Activated CD8-positive, alpha-beta memory T cell treated with anti-CD3 and anti-CD28 coated beads for 1 hour (primary cell): Measurements from ENCODE around the gene TRANK1.

Source experiments
- DNase-seq, 2 donors: peaks; one replicate each; pipeline ENCODE4 v3.0.0-alpha.2; 2020; ENCODE audit warnings: low read depth in 1 of 2; ENCODE audit errors: extremely low read depth in 1 of 2

The TRANK1 gene

GRCh38 chr3:36862076-36862755, 82.6 kb downstream of the TRANK1 start:
- no peak for DNase-seq

DNA sequence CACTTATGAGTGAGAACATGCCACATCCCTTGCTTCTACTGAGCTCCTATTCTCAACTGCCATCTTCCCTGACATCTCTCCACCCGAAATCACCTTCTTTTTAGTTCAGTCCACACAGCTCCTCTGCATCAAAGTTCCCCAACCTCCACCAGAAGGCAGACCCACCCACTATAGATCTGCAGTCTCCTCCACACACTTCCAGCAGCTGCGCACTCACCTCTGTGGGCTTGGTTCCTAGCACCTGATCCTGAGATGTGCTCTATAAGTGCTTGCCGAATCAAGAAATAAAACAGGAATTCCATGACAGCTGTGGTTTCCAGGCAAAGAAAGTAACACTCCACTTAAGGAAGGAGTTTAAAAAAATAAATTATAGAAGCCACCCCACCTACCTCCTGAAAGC, 85.4 kb downstream of the TRANK1 start:
- no peak for DNase-seq

DNA sequence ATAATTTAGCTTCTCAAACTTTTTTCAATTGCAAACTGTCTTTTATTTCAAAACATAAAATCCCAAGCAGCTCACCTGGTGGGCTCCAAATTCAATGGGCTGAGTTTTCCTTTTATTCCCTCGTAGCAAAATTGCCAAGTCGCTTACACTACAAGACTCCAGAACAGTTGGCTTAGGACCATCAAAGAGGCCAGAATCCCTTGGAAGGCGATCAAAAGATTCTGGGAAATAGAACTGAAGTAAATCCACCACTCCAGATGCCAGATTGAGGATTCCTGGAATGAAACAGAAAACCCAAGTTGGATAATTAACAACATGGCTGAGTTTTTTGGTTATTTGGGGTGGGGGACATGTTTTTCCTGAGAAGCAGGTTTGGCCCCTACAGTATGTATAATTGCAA, 92.8 kb downstream of the TRANK1 start:
- DNase-seq: no peak

GRCh38 chr3:36850743-36851142, 94.1 kb downstream of the TRANK1 start:
- no peak for DNase-seq

- no peak for DNase-seq
Measured at GRCh38 chr3:36846406-36846805, 98.4 kb downstream of the TRANK1 start.

DNA sequence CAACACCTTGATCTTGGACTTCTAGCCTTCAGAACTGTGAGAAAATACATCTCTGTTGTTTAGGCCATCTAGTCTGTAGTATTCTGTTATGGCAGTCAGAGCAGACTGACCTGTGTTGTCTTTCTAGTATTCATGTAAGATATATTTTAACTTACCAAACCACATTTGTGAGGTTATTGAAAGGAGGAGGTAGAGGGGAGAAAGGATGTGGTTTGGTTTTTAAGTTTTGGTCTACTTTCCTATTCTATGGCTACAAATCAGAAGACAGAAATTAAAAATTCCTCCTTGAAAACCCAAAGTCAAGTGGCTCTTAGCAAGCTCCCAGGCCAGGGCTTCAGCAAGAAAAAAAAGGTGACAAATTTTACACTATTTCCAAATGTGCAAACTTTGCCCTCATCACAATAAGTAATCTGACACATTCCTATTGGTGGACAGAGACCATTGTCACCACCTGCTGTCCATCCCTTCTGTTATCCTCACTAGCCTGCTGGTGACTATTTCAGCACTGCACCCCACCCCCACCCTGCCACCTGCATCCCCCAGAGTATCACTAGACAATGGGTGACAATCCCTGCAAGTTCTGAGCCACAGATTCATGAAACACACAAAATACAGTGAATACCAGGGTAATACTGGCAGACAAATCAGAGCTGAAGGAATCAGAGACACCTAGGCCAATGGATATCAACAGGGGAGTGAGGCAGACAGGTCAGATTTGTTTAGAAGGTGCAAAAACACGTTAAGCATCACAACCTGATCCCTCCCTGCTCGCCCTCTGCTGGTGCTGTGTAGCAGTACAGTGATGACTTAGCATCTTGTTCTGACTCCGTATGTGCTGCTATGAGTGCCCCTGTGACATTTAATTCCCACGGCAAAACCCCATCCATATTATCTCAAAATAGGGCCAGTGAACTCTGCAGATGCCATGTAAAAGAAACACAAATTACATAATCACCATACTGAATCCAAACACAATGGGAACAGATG, 101.5 kb downstream of the TRANK1 start:
- DNase-seq: peak in 1 of 2 donors; percentile 12

DNA sequence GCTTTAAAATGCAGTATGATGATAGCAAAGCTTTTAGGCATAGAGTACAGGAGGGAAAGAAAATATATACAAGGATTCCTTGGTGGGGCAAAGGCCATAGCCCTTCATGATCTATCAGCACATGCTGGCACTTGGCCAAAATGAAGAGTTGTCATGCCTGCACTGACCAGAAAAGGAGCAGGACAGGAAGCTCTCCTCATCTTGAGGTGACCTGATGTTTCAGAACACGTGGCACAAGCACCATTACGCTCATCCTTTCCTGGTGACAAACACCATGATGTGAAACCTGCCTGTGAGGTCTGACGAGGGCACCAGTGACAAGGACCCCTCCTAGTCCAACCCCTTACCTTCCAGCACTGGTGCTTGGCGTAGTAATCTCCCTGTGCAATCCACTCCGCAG, 102.6 kb downstream of the TRANK1 start:
- DNase-seq: no peak

GRCh38 chr3:36840453-36840921, 104.4 kb downstream of the TRANK1 start:
- no peak for DNase-seq

DNA sequence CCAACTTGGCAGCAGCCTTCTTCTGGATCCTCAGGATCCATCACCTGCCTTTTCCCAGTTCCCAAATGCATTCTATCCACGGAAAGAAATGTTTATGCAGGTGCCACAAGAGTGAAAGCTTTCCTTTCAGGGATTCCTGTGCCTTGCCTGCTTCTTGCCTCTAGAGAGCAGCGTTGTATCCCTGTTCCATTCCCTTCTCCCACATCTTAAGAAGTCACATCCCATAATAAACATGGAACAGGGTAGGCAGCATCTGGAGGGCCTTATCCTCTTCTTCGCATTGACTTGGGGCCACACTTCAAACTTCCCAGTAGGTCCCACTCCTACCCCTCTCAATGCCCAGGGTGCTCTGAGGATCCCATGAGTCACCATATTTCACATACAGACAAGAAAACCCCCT, 107.8 kb downstream of the TRANK1 start:
- DNase-seq: no peak

DNA sequence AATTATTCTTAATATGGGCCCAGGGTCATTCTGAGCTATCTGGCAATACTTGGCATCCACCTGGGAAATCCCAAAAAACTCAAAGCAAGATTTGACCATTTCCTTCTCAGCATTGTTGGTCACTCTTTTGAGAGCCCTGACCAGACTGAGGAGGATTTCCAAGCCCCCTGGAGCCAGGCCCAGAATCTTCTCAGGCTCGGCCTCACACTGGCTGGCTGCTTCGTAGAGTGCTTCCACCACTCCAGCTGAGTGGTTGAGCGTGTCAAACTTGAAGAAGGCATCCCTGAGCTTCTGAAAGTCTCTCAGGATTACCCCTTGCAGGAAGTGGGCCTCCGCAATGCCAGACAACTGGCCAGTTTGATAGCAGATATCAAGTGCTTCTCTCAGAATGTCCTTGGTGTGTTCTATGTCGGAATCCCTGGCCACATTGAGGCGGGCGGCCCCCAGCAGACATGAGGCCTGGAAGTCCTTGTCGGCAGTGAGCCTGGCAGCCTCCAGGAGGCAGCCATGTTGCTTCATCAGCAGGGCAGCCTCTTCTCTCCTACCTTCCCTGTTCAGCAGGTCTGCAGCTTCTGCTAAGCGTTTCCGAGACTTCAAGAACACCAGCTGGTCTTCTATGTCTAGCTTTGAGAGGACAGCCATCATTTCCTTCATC, 111.6 kb downstream of the TRANK1 start:
- no peak for DNase-seq

DNA sequence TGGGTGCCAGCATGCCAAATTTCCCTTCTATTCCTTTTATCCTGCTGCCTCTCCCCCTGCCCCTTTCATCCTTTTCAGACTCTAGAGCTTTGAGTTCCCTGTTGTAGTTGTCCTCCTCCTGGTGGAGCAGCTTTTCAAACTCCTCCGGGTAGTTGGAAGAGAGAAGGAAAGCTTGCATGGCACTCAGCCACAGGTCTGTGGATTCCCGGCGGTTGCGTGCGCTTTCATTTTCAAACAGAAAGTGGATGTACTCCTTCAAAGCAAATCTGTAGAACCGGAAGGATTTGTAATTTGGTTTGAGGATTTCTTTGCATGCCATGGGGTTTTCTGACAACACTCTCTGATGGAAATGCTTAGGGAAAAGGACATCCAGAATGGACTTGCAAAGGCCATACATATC, 112.4 kb downstream of the TRANK1 start:
- DNase-seq: no peak

DNA sequence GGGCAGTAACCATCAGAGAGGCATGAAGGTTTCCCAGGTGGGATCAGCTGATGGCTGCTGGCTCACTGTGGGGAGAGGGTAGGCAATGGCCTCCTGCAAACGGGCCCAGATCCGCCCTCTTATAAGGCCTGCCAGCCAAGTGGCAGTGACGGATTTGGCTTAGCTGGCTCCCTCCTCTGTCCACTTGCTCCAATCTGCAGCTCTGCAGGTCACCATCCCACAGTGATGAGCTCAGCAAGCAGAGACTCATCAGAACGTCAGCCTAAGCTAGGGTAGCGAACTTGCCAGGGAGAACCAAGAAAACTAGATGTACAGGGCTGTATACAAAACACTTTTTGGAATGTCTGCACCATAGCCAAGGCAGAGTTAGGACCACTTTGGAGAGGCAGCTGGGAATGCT, 117.7 kb downstream of the TRANK1 start:
- no peak for DNase-seq

DNA sequence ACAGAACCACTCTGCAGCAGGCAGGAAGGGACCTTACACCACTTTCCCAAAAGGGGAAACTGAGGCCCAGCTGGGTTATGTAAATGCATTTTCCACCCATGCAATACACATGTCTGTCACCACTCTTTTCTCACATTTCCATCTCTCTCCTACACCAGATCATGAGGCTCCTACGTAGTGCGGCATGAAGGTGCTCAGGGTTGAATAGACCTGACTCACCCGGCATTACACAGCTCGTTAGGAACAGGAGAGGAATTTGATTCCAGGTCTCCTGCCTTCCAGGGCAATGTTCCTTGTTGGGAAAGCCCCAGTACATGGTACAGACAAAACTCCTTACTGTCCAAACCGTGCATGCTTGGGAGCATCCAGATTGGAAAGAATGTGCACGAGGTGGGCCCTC, 118.6 kb downstream of the TRANK1 start:
- DNase-seq: no peak

DNA sequence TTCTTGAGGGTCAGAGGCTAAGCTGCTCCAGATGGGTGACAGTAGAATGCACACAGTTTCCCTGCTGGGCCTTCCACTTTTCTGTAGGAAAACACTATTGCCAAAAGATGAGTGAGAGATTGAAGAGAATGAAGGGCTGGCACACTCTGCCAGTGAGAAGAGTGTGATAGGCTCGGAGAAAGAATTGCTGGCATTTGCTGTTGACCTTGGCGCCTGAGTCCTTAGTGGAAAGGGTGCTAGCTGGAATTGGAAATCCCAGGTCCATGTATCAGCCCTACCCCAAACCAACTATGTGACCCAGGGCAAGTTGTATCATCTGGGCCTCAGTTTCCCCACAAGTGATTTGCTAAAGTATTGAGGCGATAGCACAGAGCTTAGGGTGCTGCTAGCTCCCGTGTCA, 120.4 kb downstream of the TRANK1 start:
- no peak for DNase-seq

- no peak for DNase-seq
Measured at GRCh38 chr3:36823806-36824205, 121.0 kb downstream of the TRANK1 start.

GRCh38 chr3:36820083-36820482, 124.8 kb downstream of the TRANK1 start:
- no peak for DNase-seq

DNA sequence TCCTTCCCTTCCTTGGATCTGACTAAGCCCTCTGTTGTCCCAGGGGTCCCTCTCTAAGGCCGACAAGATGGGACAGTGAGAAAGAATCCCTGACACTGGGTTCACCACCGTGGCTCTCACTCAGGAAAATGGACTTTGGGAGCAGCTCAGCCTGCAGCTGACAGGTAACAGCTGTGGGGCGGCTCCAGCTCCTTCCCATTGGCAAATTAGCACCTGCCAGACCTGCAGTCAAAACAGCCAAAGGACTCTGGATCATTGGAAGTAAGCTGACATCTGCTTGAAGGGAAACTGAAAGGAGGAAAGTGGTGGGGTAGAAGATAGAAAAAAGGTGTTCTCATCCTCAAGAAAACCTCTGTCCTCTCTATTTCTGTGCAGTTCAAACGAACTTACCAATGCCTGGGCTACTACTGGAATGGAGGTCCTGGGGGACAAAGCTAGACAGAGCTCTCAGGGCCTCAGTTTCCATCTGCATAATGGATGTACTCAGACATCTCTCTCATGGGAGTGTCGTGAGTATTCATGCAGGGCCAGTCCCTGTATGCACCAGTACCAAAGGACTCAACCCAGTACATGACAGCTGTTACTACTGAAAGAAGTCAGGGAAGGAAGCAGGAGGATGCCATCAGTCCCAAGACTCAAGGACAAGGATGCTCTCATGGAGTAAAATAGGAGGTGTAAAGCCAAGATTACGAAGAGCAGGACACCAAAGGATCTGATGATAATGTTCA, 126.9 kb downstream of the TRANK1 start:
- DNase-seq: no peak

DNA sequence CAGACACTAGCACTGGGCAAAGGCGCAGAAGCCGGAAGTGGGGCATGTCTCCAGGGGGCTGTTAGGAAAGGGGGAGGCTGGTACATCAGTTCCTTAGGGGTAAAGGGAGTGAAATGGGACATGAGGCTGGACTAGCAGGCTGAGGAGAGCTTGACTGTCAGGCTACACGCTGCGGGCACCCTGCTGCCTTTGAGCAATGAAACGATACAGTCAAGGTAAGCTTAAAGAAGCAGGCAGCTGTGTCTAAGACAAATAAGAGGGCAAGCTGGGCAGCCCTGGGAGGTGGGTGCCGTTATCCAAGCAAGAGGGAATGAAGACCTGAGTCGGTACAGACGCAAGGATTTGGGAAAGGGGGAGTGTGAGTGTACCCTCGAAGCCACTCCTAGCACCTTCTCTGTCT, 129.5 kb downstream of the TRANK1 start:
- no peak for DNase-seq

DNA sequence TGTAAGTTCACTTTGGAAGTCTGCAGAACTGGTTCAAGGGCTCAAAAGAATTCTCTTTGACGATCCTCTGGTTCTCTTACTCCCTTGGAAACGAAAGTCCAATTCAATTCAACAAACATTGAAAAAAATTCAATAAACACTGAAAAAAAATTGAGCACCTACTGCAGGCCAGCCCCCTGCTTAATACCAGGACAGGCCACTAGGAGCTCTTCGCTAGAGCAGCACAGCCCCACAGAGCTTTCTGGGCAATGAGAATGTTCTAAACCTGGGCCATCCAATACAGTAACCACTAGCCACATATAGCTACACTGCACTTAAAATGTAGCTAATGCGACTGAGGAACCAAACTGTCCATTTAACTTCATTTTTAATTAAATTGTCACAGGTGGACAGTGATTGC, 130.1 kb downstream of the TRANK1 start:
- no peak for DNase-seq

DNA sequence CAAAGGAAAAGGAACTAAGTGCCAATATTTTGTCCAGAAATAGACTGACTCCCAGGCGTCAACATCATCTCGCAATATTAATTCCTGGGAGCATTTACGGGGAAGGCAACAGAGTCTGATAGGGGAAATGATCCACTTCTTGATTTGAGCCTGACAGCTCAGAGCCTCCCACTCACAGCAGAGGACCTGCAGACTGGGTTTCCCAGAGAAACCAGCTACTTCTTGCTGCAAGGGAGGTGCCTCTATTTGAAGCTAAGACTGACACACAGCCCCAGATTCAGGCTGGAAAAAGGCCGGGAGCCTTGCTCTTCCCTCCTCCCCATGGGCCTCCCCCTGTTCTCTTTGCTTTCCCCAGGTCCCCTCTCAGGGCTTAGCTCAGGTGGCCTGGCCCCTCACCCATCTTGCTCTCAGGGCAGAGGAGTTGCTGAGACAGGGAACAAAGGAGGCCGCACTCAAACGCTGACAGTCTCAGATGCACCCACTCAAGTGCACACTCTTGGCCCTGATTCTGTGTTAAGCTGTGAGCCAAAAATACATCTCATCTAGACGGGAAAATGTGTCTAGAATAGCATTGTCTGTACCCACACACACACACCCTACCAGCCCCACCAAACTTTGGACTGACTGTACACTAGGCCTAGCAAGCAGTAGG, 130.7 kb downstream of the TRANK1 start:
- DNase-seq: no peak
